Nephron progenitor cell (in vitro differentiated cells): ENCODE data around the gene ENOX1.

Source experiments
- DNase-seq: peaks from one replicate; pipeline ENCODE4 v3.0.0; 2021
- H3K27ac Mint-ChIP-seq: 2 replicates; pipeline ENCODE4 v1.8.0; 2021; ENCODE audit warnings: mild to moderate bottlenecking, moderate library complexity, mixed read lengths
- H3K27me3 Mint-ChIP-seq: 2 replicates; pipeline ENCODE4 v1.8.0; 2021; ENCODE audit warnings: mild to moderate bottlenecking, low read depth, mixed read lengths; ENCODE audit not compliant: poor library complexity
- H3K36me3 Mint-ChIP-seq: 2 replicates; pipeline ENCODE4 v1.8.0; 2021; ENCODE audit warnings: low read depth, mixed read lengths
- H3K4me1 Mint-ChIP-seq: 2 replicates; pipeline ENCODE4 v1.8.0; 2021; ENCODE audit warnings: mixed read lengths
- H3K4me3 Mint-ChIP-seq: 2 replicates; pipeline ENCODE4 v1.8.0; 2021; ENCODE audit warnings: mild to moderate bottlenecking, moderate library complexity, mixed read lengths
- H3K9me3 Mint-ChIP-seq: 2 replicates; pipeline ENCODE4 v1.8.0; 2021; ENCODE audit warnings: mild to moderate bottlenecking, moderate library complexity, mixed read lengths
- CTCF ChIP-seq: fragments of 200-600 bp; sonication (generic); IDR thresholded peaks from 2 replicates; pipeline ENCODE4 v1.5.0; 2021; ENCODE audit warnings: antibody characterized with exemption

ENOX1 gene

GRCh38 chr13:43303033-43303729 is 483.6 kb downstream of the ENOX1 start:
- Mint-ChIP-seq H3K27ac (no peak overlapping the region), H3K4me3 (no peak overlapping the region), H3K4me1 (peaks cover 52% of the 10 kb centered on the region), H3K9me3 (no peaks in the 10 kb centered on the region), H3K27me3 (peaks cover 16% of the 10 kb centered on the region), H3K36me3 (no peaks in the 10 kb centered on the region)
- peak; percentile 56 for TF ChIP-seq CTCF
- peak; percentile 44 for DNase-seq

DNA sequence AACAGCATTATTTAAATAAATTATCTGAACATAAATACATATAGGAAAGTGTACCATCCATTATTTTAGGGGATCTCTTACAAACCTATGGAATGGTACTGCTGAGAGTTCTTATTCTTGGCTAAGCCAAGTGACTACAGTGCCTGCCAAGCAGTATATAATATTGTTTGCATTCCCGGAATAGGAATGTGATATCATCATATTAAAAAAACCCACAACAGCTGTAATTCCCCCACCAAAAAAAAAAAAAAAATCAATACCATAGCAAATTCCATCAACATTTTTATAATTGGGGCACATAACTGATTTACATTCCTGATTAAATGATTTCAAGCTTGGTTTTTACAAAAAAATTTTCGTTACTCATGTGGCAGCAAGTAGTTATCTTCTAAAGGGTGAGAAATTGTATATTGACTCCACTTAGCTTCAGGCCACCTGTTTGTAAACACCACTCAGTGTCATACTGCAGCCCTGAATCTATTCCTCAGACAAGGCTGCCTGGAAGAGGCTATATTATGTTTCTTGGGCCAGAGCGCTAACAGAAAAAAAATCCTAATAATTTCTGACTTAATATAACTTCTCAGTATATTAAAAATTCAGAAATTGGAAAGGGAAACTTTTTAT is 485.3 kb downstream of the ENOX1 start:
- DNase-seq, result no peak
- H3K4me1 Mint-ChIP-seq, result peaks cover 43% of the 10 kb centered on the region
- no peak for TF ChIP-seq CTCF
- no peak overlapping the region for H3K27ac Mint-ChIP-seq
- H3K36me3 Mint-ChIP-seq, result no peaks in the 10 kb centered on the region
- peaks cover 17% of the 10 kb centered on the region for H3K27me3 Mint-ChIP-seq
- H3K4me3 Mint-ChIP-seq, result no peak overlapping the region
- no peaks in the 10 kb centered on the region for H3K9me3 Mint-ChIP-seq

DNA sequence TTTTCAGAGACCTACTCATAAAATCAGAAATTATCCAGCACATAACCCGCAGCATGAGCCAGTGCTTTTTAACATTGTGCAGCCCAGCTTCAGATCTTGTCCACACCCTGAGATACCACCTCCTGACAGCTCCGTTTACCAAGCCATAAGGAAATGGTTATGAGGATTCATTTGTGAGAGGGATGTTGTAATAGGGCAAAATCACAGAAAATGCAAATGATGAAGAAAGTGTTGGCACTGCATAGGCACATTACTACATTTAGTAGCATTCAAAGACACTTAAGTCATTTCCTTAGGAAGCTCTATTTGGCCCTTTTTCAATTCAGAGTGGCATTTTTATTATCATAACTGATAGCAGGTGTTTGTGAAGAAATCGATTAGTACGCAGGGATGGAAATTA is 485.9 kb downstream of the ENOX1 start:
- Mint-ChIP-seq H3K27me3 (peaks cover 20% of the 10 kb centered on the region), H3K4me3 (no peak overlapping the region), H3K4me1 (peaks cover 37% of the 10 kb centered on the region), H3K36me3 (no peaks in the 10 kb centered on the region), H3K27ac (no peak overlapping the region), H3K9me3 (no peaks in the 10 kb centered on the region)
- no peak for TF ChIP-seq CTCF
- DNase-seq, result no peak

DNA sequence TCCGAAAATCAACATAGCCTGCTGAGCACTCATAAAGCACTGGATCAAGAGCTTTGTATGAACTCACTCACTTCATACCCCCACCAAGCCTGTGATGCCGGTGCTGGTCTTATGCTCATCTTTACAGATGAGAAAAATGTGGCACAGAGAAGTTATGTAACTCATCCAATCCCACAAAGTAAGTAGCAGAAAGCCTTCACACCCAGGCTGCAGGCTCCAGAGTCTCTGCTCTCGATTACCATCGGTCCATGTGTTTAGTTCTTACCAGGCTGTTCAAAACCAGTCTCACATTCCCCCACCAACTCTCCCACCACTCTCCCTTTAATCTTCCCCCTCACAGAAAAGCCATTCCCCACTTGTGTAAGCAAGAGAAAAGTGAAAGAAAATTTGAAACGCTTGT is 487.4 kb downstream of the ENOX1 start:
- Mint-ChIP-seq H3K27ac (peak overlapping the region; percentile 55), H3K27me3 (peaks cover 13% of the 10 kb centered on the region), H3K36me3 (no peaks in the 10 kb centered on the region), H3K4me3 (no peak overlapping the region), H3K4me1 (peaks cover 33% of the 10 kb centered on the region), H3K9me3 (no peaks in the 10 kb centered on the region)
- TF ChIP-seq CTCF, result no peak
- no peak for DNase-seq

DNA sequence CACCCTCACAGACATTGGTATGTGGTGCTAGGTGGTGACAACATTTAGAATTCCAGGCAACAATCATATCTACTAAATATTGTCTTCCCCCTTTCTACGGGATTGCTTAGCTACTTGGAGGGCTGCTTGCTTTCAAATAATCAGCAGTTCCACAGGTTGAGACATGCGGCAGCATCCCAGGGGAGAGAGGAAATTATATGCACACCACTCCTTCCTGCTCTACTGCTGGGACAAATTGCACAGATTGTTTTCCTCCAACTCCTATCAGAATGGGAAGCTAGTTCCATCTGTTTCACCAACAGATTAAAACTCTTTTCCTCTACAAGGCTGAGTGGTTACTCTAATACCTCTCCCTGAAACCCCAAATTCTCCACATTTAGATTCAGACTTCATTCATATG is 488.0 kb downstream of the ENOX1 start:
- no peaks in the 10 kb centered on the region for H3K9me3 Mint-ChIP-seq
- no peak for TF ChIP-seq CTCF
- no peaks in the 10 kb centered on the region for H3K36me3 Mint-ChIP-seq
- H3K4me3 Mint-ChIP-seq, result no peak overlapping the region
- no peak overlapping the region for H3K27ac Mint-ChIP-seq
- peaks cover 33% of the 10 kb centered on the region for H3K4me1 Mint-ChIP-seq
- H3K27me3 Mint-ChIP-seq, result peaks cover 13% of the 10 kb centered on the region
- DNase-seq, result no peak
